Smooth muscle cell of the umbilical artery (primary cell): Measurements from ENCODE around the gene PPP6R3. TPM values are rescaled to one million over a fixed set of nuclear protein-coding genes. Genes with fewer than 3 reads are reported as not detected.

Source experiments
- total RNA-seq: library from RNA; depleted of rRNA; stranded (reverse); fragments of >200 nt; gene quantifications from 2 replicates; pipeline ENCODE4 v1.2.3, GENCODE V29; 2014

Gene PPP6R3, protein sequence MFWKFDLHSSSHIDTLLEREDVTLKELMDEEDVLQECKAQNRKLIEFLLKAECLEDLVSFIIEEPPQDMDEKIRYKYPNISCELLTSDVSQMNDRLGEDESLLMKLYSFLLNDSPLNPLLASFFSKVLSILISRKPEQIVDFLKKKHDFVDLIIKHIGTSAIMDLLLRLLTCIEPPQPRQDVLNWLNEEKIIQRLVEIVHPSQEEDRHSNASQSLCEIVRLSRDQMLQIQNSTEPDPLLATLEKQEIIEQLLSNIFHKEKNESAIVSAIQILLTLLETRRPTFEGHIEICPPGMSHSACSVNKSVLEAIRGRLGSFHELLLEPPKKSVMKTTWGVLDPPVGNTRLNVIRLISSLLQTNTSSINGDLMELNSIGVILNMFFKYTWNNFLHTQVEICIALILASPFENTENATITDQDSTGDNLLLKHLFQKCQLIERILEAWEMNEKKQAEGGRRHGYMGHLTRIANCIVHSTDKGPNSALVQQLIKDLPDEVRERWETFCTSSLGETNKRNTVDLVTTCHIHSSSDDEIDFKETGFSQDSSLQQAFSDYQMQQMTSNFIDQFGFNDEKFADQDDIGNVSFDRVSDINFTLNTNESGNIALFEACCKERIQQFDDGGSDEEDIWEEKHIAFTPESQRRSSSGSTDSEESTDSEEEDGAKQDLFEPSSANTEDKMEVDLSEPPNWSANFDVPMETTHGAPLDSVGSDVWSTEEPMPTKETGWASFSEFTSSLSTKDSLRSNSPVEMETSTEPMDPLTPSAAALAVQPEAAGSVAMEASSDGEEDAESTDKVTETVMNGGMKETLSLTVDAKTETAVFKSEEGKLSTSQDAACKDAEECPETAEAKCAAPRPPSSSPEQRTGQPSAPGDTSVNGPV
- 108 and 119 TPM in 2 replicates for total RNA-seq

DNA sequence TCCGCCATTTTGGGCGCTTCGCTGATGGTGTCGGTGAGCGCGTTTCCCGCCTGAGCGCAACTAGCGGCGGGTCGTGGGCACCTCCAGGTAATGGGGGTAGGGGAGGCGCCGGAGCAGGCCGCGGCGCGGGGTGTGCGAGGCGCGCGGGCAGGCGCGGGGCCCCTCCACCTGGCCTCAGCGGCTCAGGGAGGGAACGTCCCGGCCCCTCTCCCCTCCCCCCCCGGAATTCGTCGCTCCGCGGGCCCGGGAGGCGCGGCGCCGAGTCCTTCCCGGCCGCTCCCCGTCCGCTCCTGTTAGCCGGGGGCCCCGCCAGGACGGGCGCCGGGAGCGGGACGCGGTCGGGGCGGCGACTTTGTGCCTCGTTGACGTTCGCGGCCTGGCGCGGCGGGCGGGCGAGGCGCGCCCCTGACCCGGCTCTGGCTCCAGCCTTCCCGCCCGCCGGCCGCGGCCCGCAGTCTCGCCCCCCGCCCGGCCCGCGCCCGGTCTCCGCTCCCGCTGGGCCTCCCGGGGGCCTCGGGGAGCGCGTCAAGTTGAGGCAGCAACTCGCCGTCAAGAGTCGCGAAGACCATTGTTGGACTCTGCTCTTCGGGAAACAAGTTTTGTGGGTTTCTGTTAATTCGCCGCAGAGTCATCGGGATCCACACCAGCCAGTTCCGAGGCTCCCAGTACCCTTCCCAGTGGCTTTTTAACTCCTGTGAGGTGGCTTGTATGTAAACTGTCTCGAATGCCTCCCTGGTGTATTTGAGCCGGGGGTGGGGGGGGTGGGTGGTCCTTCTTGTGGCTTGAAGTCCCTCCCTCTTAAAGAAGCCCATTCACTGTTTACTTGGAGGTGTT is at the start of gene PPP6R3:
Gene PPP6R3, plus strand, starts transcription at position 12 of the 834 bp plus-strand sequence. CDS start 76,913 bp downstream, outside the sequence.

Other genes starting within 250 kb of the PPP6R3 start
- 26.4 and 27.6 TPM in 2 replicates for gene KMT5B, start 247.5 kb upstream of the PPP6R3 start, total RNA-seq
- gene C11orf24, start 188.8 kb upstream of the PPP6R3 start, total RNA-seq, result 40.1 and 66.5 TPM in 2 replicates
- gene LRP5, start 148.2 kb upstream of the PPP6R3 start, total RNA-seq, result 93.6 and 97.4 TPM in 2 replicates
- gene GAL, start 223.8 kb downstream of the PPP6R3 start, total RNA-seq, result 0.59 and 0.74 TPM in 2 replicates